Natural killer cell (primary cell): Measurements from ENCODE around the gene ILDR2. TPM values are rescaled to one million over a fixed set of nuclear protein-coding genes. Genes with fewer than 3 reads are reported as not detected.

Source experiments
- ATAC-seq, 3 donors: fragments of 150-1000 bp in 2 of 3; fragments of 200-7000 bp in 1 of 3; cut with Tn5 transposase; 1 replicate in 1 of 3; 2 replicates in 2 of 3; pipeline ENCODE4 v1.10.0; 2021; ENCODE audit warnings: mild to moderate bottlenecking in 2 of 3, moderate library complexity in 2 of 3
- DNase-seq, 2 donors: peaks; one replicate each; pipeline versions ENCODE4 v3.0.0 to v3.0.0-alpha.2; 2013 to 2021; ENCODE audit warnings: mixed read lengths in 1 of 2
- H3K27ac ChIP-seq: one replicate; pipeline ENCODE4 v1.5.1; 2013; ENCODE audit warnings: mild to moderate bottlenecking, low read length
- H3K27me3 ChIP-seq: one replicate; pipeline ENCODE4 v1.6.1; 2013; ENCODE audit warnings: low read length; ENCODE audit not compliant: control insufficient read depth, insufficient read depth
- H3K36me3 ChIP-seq: one replicate; pipeline ENCODE4 v1.6.1; 2013; ENCODE audit warnings: low read length; ENCODE audit not compliant: control insufficient read depth, insufficient read depth
- H3K4me1 ChIP-seq: one replicate; pipeline ENCODE4 v1.6.1; 2013; ENCODE audit warnings: low read length; ENCODE audit not compliant: control insufficient read depth, insufficient read depth
- H3K4me3 ChIP-seq: one replicate; pipeline ENCODE4 v1.5.1; 2013; ENCODE audit warnings: low read length
- H3K9me3 ChIP-seq: one replicate; pipeline ENCODE4 v1.6.1; 2013; ENCODE audit warnings: low read length; ENCODE audit not compliant: control insufficient read depth, insufficient read depth
- H3K27ac Mint-ChIP-seq, 2 donors: one replicate each; pipeline ENCODE4 v1.8.0; 2022; ENCODE audit warnings: mild to moderate bottlenecking in 2 of 2, mixed read lengths in 2 of 2, moderate library complexity in 1 of 2
- H3K27me3 Mint-ChIP-seq, 2 donors: one replicate each; pipeline ENCODE4 v1.8.0; 2022; ENCODE audit warnings: low read depth in 2 of 2, mixed read lengths in 2 of 2
- H3K36me3 Mint-ChIP-seq: one replicate; pipeline ENCODE4 v1.8.0; 2022; ENCODE audit warnings: mixed read lengths
- H3K4me1 Mint-ChIP-seq, 2 donors: one replicate each; pipeline ENCODE4 v1.8.0; 2022; ENCODE audit warnings: mixed read lengths in 2 of 2
- H3K4me3 Mint-ChIP-seq: one replicate; pipeline ENCODE4 v1.8.0; 2022; ENCODE audit warnings: mild to moderate bottlenecking, moderate library complexity, mixed read lengths
- H3K9me3 Mint-ChIP-seq, 2 donors: one replicate each; pipeline ENCODE4 v1.8.0; 2022; ENCODE audit warnings: mixed read lengths in 2 of 2
- WGBS: methylation state at CpG from one replicate; pipeline ENCODE4 v1.1.7; 2013; ENCODE audit warnings: missing lambda C conversion rate; ENCODE audit not compliant: insufficient coverage; 5-methylcytosine and 5-hydroxymethylcytosine counted together
- intact Hi-C: fragments of 100-400 bp; cut with micrococcal nuclease; formaldehyde crosslinking; loops from one replicate; pipeline ENCODE4 v1.14.2; 2022
- total RNA-seq, 4 donors: library from RNA; stranded (reverse); fragments of 120-200 nt in 1 of 4; gene quantifications; one replicate each; pipeline versions ENCODE4 v1.2.3 to v1.2.4, GENCODE V29; 2013 to 2022
- TF ChIP-seq, protein P1 (sequence below): fragments of 200-600 bp; IDR thresholded peaks from one replicate; pipeline ENCODE4 v1.8.0; 2022; ENCODE audit warnings: antibody characterized with exemption

The ILDR2 gene
- total RNA-seq, 3 donors from 2014 or later (not counting 1 experiment from before 2014, with no cell fraction given), result 2.4 to 4.3 (median 2.8) TPM

GRCh38 chr1:166980383-166980782 is 5.0 kb upstream of the ILDR2 start:
- WGBS, result 85% methylated on average over 1 of the region's 1 CpG
- H3K27ac Mint-ChIP-seq, result no peak overlapping the region
- Histone ChIP-seq H3K27me3 (no peaks in the 10 kb centered on the region), H3K4me1 (no peaks in the 10 kb centered on the region), H3K27ac (no peak overlapping the region), H3K9me3 (no peaks in the 10 kb centered on the region), H3K36me3 (no peaks in the 10 kb centered on the region), H3K4me3 (no peak overlapping the region)
- intact Hi-C loops, result no loop called here
- H3K27me3 Mint-ChIP-seq, result peaks cover 9 to 15% of the 10 kb centered on the region in 2 donors
- H3K36me3 Mint-ChIP-seq, result no peaks in the 10 kb centered on the region
- peaks cover 7 to 17% of the 10 kb centered on the region in 2 donors for H3K4me1 Mint-ChIP-seq
- no peak overlapping the region for H3K4me3 Mint-ChIP-seq
- ATAC-seq (no peak), DNase-seq (no peak)
- TF ChIP-seq, protein P1, sequence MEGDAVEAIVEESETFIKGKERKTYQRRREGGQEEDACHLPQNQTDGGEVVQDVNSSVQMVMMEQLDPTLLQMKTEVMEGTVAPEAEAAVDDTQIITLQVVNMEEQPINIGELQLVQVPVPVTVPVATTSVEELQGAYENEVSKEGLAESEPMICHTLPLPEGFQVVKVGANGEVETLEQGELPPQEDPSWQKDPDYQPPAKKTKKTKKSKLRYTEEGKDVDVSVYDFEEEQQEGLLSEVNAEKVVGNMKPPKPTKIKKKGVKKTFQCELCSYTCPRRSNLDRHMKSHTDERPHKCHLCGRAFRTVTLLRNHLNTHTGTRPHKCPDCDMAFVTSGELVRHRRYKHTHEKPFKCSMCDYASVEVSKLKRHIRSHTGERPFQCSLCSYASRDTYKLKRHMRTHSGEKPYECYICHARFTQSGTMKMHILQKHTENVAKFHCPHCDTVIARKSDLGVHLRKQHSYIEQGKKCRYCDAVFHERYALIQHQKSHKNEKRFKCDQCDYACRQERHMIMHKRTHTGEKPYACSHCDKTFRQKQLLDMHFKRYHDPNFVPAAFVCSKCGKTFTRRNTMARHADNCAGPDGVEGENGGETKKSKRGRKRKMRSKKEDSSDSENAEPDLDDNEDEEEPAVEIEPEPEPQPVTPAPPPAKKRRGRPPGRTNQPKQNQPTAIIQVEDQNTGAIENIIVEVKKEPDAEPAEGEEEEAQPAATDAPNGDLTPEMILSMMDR, result no peak
- no peaks in the 10 kb centered on the region for H3K9me3 Mint-ChIP-seq

DNA sequence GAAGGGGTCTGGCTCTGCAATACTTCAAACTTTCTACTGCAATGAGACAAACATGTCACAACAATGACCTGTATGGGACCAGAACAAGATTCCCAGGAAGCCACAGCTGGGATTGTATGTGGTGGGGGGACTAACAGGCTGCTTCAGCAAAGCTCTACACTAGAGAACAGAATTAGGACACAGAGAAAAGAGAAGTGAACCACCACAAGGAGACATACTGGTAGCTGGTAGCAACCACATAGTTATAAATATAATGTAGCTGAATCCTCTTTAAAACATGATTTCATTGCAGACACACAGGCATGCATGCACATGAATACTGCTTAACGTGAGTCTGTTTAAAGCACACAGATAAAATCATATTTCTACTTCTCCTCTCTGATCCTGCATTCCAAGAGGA is 3.5 kb upstream of the ILDR2 start:
- no peak overlapping the region for H3K27ac ChIP-seq
- H3K36me3 Mint-ChIP-seq, result no peaks in the 10 kb centered on the region
- 8% methylated on average over 1 of the region's 1 CpG for WGBS
- TF ChIP-seq, protein P1, result no peak
- no peaks in the 10 kb centered on the region for H3K9me3 Mint-ChIP-seq
- H3K36me3 ChIP-seq, result no peaks in the 10 kb centered on the region
- H3K27ac Mint-ChIP-seq, result no peak overlapping the region
- H3K27me3 ChIP-seq, result peaks cover under 1% of the 10 kb centered on the region
- H3K27me3 Mint-ChIP-seq, result peaks cover 4 to 11% of the 10 kb centered on the region in 2 donors
- ATAC-seq (no peak), DNase-seq (no peak)
- H3K9me3 ChIP-seq, result no peaks in the 10 kb centered on the region
- H3K4me3 Mint-ChIP-seq, result no peak overlapping the region
- H3K4me3 ChIP-seq, result no peak overlapping the region
- intact Hi-C loops, result loop anchor here (5.0 kb wide), 1 partner anchor 63 kb away; no protein-coding TSS in a partner anchor
- H3K4me1 ChIP-seq, result peaks cover 10% of the 10 kb centered on the region
- peaks cover 19 to 30% of the 10 kb centered on the region in 2 donors for H3K4me1 Mint-ChIP-seq

GRCh38 chr1:166977951-166978350 is 2.6 kb upstream of the ILDR2 start:
- peaks cover 10% of the 10 kb centered on the region for H3K4me1 ChIP-seq
- TF ChIP-seq, protein P1, result no peak
- DNase-seq, result no peak
- H3K9me3 ChIP-seq, result no peaks in the 10 kb centered on the region
- no peak overlapping the region for H3K27ac ChIP-seq
- ATAC-seq, result no peak
- no peaks in the 10 kb centered on the region for H3K36me3 Mint-ChIP-seq
- 96% methylated on average over 2 of the region's 2 CpGs for WGBS
- H3K4me1 Mint-ChIP-seq, result peaks cover 19 to 30% of the 10 kb centered on the region in 2 donors
- H3K4me3 ChIP-seq, result no peak overlapping the region
- H3K9me3 Mint-ChIP-seq, result no peaks in the 10 kb centered on the region
- no peak overlapping the region for H3K27ac Mint-ChIP-seq
- intact Hi-C loops, result loop anchor here (5.0 kb wide), 1 partner anchor 64 kb away; no protein-coding TSS in a partner anchor
- no peak overlapping the region for H3K4me3 Mint-ChIP-seq
- peaks cover 4 to 11% of the 10 kb centered on the region in 2 donors for H3K27me3 Mint-ChIP-seq
- no peaks in the 10 kb centered on the region for H3K36me3 ChIP-seq
- H3K27me3 ChIP-seq, result peaks cover 2% of the 10 kb centered on the region
